SHP77 (cell line): Measurements from ENCODE around the gene TMX1.
"Not testable (repeated sequence)": the region's sequence is repeated elsewhere in the genome, so short reads cannot be mapped to it uniquely, and the experiment has no call there.

Experiments used
- DNase-seq, 2 experiments: peaks; one replicate each; lab custom pipeline; 2025; lab: John Stamatoyannopoulos, UW

Gene TMX1

GRCh38 chr14:51239813-51240803 is at the start of gene TMX1:
Gene TMX1, plus strand, starts transcription at chr14:51240247. Its CDS starts 46 bp downstream, at chr14:51240293.
- DNase-seq, result peak; percentile 99 to 100

- DNase-seq, result no peak
Measured at GRCh38 chr14:51201890-51202289, 38.2 kb upstream of the TMX1 start.

- no peak for DNase-seq
Measured at GRCh38 chr14:51202914-51203665, 37.0 kb upstream of the TMX1 start.

GRCh38 chr14:51203881-51204280 is 36.2 kb upstream of the TMX1 start:
- DNase-seq, result no peak

GRCh38 chr14:51205486-51205885 is 34.6 kb upstream of the TMX1 start:
- no peak for DNase-seq

GRCh38 chr14:51206462-51206861 is 33.6 kb upstream of the TMX1 start:
- DNase-seq, result no peak

GRCh38 chr14:51207621-51208020 is 32.4 kb upstream of the TMX1 start:
- no peak for DNase-seq

- DNase-seq, result peak; percentile 72 to 76
Measured at GRCh38 chr14:51208982-51209381, 31.1 kb upstream of the TMX1 start.

- peak; percentile 83 to 92 for DNase-seq
Measured at GRCh38 chr14:51209457-51209856, 30.6 kb upstream of the TMX1 start.

- peak in 1 of 2 experiments; percentile 58 for DNase-seq
Measured at GRCh38 chr14:51210594-51210993, 29.5 kb upstream of the TMX1 start.

GRCh38 chr14:51211149-51211548 is 28.9 kb upstream of the TMX1 start:
- peak; percentile 64 to 85 for DNase-seq

- DNase-seq, result no peak
Measured at GRCh38 chr14:51216602-51217001, 23.4 kb upstream of the TMX1 start.

- DNase-seq, result peak; percentile 15 to 37
Measured at GRCh38 chr14:51219473-51220448, 20.3 kb upstream of the TMX1 start.

GRCh38 chr14:51223463-51223862 is 16.6 kb upstream of the TMX1 start:
- DNase-seq, result not testable (repeated sequence)

- DNase-seq, result no peak
Measured at GRCh38 chr14:51224551-51224950, 15.5 kb upstream of the TMX1 start.

- DNase-seq, result no peak
Measured at GRCh38 chr14:51225751-51226150, 14.3 kb upstream of the TMX1 start.

GRCh38 chr14:51228391-51228790 is 11.7 kb upstream of the TMX1 start:
- DNase-seq, result no peak

- no peak for DNase-seq
Measured at GRCh38 chr14:51228890-51229289, 11.2 kb upstream of the TMX1 start.

- no peak for DNase-seq
Measured at GRCh38 chr14:51236314-51236713, 3.7 kb upstream of the TMX1 start.

- no peak for DNase-seq
Measured at GRCh38 chr14:51240804-51241380, 845 bp downstream of the TMX1 start.
